Activated naive CD4-positive, alpha-beta T cell treated with anti-CD3 and anti-CD28 coated beads for 36 hours (primary cell): Measurements from ENCODE around the gene OSBP2. TPM values are rescaled to one million over a fixed set of nuclear protein-coding genes. Genes with fewer than 3 reads are reported as not detected.

ENCODE experiments used
- CTCF ChIA-PET: fragments of 350-600 bp; sonication (Branson Sonifier 250); formaldehyde crosslinking; loops from one replicate; lab custom pipeline; 2021; ENCODE audit warnings: antibody characterized with exemption; lab: Charles Lee
- DNase-seq: peaks from one replicate; pipeline ENCODE4 v3.0.0-alpha.2; 2020
- H3K27ac Mint-ChIP-seq: one replicate; pipeline ENCODE4 v1.8.0; 2021; ENCODE audit warnings: mild to moderate bottlenecking, mixed read lengths
- H3K27me3 Mint-ChIP-seq: one replicate; pipeline ENCODE4 v1.8.0; 2021; ENCODE audit warnings: low read depth, mixed read lengths
- H3K36me3 Mint-ChIP-seq: one replicate; pipeline ENCODE4 v1.8.0; 2021; ENCODE audit warnings: low read depth, mixed read lengths
- H3K4me1 Mint-ChIP-seq: one replicate; pipeline ENCODE4 v1.8.0; 2021; ENCODE audit warnings: low read depth, mixed read lengths
- H3K4me3 Mint-ChIP-seq: one replicate; pipeline ENCODE4 v1.8.0; 2021; ENCODE audit warnings: mild to moderate bottlenecking, moderate library complexity, mixed read lengths
- H3K9me3 Mint-ChIP-seq: one replicate; pipeline ENCODE4 v1.8.0; 2021; ENCODE audit warnings: mixed read lengths
- intact Hi-C: fragments of 100-400 bp; cut with micrococcal nuclease; formaldehyde crosslinking; loops from one replicate; pipeline ENCODE4 v1.15.1; 2023
- total RNA-seq, 2 experiments: library from RNA; stranded (reverse); gene quantifications; one replicate each; pipeline ENCODE4 v1.2.3, GENCODE V29; 2021

OSBP2 gene
- total RNA-seq = under 1 TPM; 0.81 to 0.89 TPM

GRCh38 chr22:30694640-30695350 is at the start of gene OSBP2:
Gene OSBP2, plus strand, starts transcription at chr22:30694874. Its CDS starts 36 bp downstream, at chr22:30694910.
- peak within 1 kb of the TSS; percentile 87 for H3K4me3 Mint-ChIP-seq
- DNase-seq = peak; percentile 28
- H3K27me3 Mint-ChIP-seq = peaks cover 12% of the 10 kb centered on the region
- peaks cover 11% of the 10 kb centered on the region for H3K4me1 Mint-ChIP-seq
- H3K36me3 Mint-ChIP-seq = no peaks in the 10 kb centered on the region
- intact Hi-C loops = loop anchor here (2.0 kb wide), 3 partner anchors 28 to 60 kb away; partner anchors contain the start of genes DUSP18 and SLC35E4
- H3K27ac Mint-ChIP-seq = no peak within 1 kb of the TSS
- CTCF ChIA-PET = interaction anchor here (1.1 to 1.4 kb wide), 2 partner anchors 60 to 225 kb away, joined by 3 to 5 read pairs; no protein-coding TSS in a partner anchor
- no peaks in the 10 kb centered on the region for H3K9me3 Mint-ChIP-seq

- H3K9me3 Mint-ChIP-seq = no peaks in the 10 kb centered on the region
- H3K27me3 Mint-ChIP-seq = no peaks in the 10 kb centered on the region
- CTCF ChIA-PET = interaction anchor here (0.5 kb wide), 2 partner anchors 21 to 47 kb away, joined by 3 to 4 read pairs; no protein-coding TSS in a partner anchor
- H3K27ac Mint-ChIP-seq = no peak overlapping the region
- intact Hi-C loops = loop anchor here (5.0 to 10.0 kb wide), 2 partner anchors 436 to 878 kb away; partner anchors contain the start of gene SMTN
- H3K4me3 Mint-ChIP-seq = no peak overlapping the region
- H3K4me1 Mint-ChIP-seq = peaks cover 42% of the 10 kb centered on the region
- H3K36me3 Mint-ChIP-seq = no peaks in the 10 kb centered on the region
- no peak for DNase-seq
These were observed 48.0 kb upstream of the OSBP2 start for GRCh38 chr22:30646518-30647160.

GRCh38 chr22:30647536-30647935 is 47.1 kb upstream of the OSBP2 start:
- no peak for DNase-seq
- Mint-ChIP-seq H3K36me3 (no peaks in the 10 kb centered on the region), H3K9me3 (no peaks in the 10 kb centered on the region), H3K27me3 (no peaks in the 10 kb centered on the region), H3K4me1 (peaks cover 41% of the 10 kb centered on the region), H3K4me3 (no peak overlapping the region), H3K27ac (no peak overlapping the region)
- CTCF ChIA-PET = no interaction called here
- intact Hi-C loops = loop anchor here (5.0 to 10.0 kb wide), 2 partner anchors 435 to 877 kb away; partner anchors contain the start of gene SMTN

GRCh38 chr22:30648825-30649224 is 45.8 kb upstream of the OSBP2 start:
- DNase-seq = no peak
- peaks cover 34% of the 10 kb centered on the region for H3K4me1 Mint-ChIP-seq
- no peaks in the 10 kb centered on the region for H3K36me3 Mint-ChIP-seq
- no peaks in the 10 kb centered on the region for H3K9me3 Mint-ChIP-seq
- intact Hi-C loops = loop anchor here (1.0 to 10.0 kb wide), 6 partner anchors 15 to 876 kb away; partner anchors contain the start of genes DUSP18 and SMTN
- H3K27me3 Mint-ChIP-seq = no peaks in the 10 kb centered on the region
- no peak overlapping the region for H3K4me3 Mint-ChIP-seq
- peak overlapping the region; percentile 75 for H3K27ac Mint-ChIP-seq
- CTCF ChIA-PET = interaction anchor here (0.6 to 2.2 kb wide), 5 partner anchors 11 to 272 kb away, joined by 4 to 23 read pairs (median 6); partner anchors contain the start of gene SLC35E4

- H3K27me3 Mint-ChIP-seq = no peaks in the 10 kb centered on the region
- no peaks in the 10 kb centered on the region for H3K9me3 Mint-ChIP-seq
- DNase-seq = peak; percentile 95
- peaks cover 1% of the 10 kb centered on the region for H3K36me3 Mint-ChIP-seq
- H3K4me3 Mint-ChIP-seq = no peak overlapping the region
- H3K27ac Mint-ChIP-seq = peak overlapping the region; percentile 75
- CTCF ChIA-PET = interaction anchor here (0.6 to 2.2 kb wide), 8 partner anchors 11 to 272 kb away, joined by 3 to 23 read pairs (median 4); partner anchors contain the start of gene SLC35E4
- peaks cover 28% of the 10 kb centered on the region for H3K4me1 Mint-ChIP-seq
- intact Hi-C loops = loop anchor here (1.0 to 10.0 kb wide), 6 partner anchors 15 to 875 kb away; partner anchors contain the start of genes DUSP18 and SMTN
These were observed 45.2 kb upstream of the OSBP2 start for GRCh38 chr22:30649430-30650007.

- no peaks in the 10 kb centered on the region for H3K27me3 Mint-ChIP-seq
- no peaks in the 10 kb centered on the region for H3K9me3 Mint-ChIP-seq
- DNase-seq = no peak
- peaks cover 5% of the 10 kb centered on the region for H3K36me3 Mint-ChIP-seq
- CTCF ChIA-PET = interaction anchor here (0.8 to 1.6 kb wide), 6 partner anchors 11 to 271 kb away, joined by 3 to 5 read pairs (median 4); no protein-coding TSS in a partner anchor
- peaks cover 22% of the 10 kb centered on the region for H3K4me1 Mint-ChIP-seq
- no peak overlapping the region for H3K4me3 Mint-ChIP-seq
- no peak overlapping the region for H3K27ac Mint-ChIP-seq
- intact Hi-C loops = no loop called here
These were observed 44.1 kb upstream of the OSBP2 start for GRCh38 chr22:30650508-30651116.

- CTCF ChIA-PET = no interaction called here
- H3K36me3 Mint-ChIP-seq = peaks cover 5% of the 10 kb centered on the region
- H3K27me3 Mint-ChIP-seq = no peaks in the 10 kb centered on the region
- H3K27ac Mint-ChIP-seq = no peak overlapping the region
- H3K4me1 Mint-ChIP-seq = peaks cover 22% of the 10 kb centered on the region
- H3K4me3 Mint-ChIP-seq = no peak overlapping the region
- intact Hi-C loops = no loop called here
- no peaks in the 10 kb centered on the region for H3K9me3 Mint-ChIP-seq
- no peak for DNase-seq
These were observed 41.8 kb upstream of the OSBP2 start for GRCh38 chr22:30652852-30653251.

GRCh38 chr22:30654361-30654760 is 40.3 kb upstream of the OSBP2 start:
- no peaks in the 10 kb centered on the region for H3K9me3 Mint-ChIP-seq
- CTCF ChIA-PET = no interaction called here
- peaks cover 6% of the 10 kb centered on the region for H3K36me3 Mint-ChIP-seq
- no peak overlapping the region for H3K4me3 Mint-ChIP-seq
- no peak for DNase-seq
- H3K27me3 Mint-ChIP-seq = no peaks in the 10 kb centered on the region
- intact Hi-C loops = no loop called here
- peaks cover 13% of the 10 kb centered on the region for H3K4me1 Mint-ChIP-seq
- H3K27ac Mint-ChIP-seq = no peak overlapping the region

- H3K27me3 Mint-ChIP-seq = no peaks in the 10 kb centered on the region
- H3K4me1 Mint-ChIP-seq = peaks cover 8% of the 10 kb centered on the region
- no peak overlapping the region for H3K27ac Mint-ChIP-seq
- no peak for DNase-seq
- no peak overlapping the region for H3K4me3 Mint-ChIP-seq
- intact Hi-C loops = no loop called here
- peaks cover 10% of the 10 kb centered on the region for H3K36me3 Mint-ChIP-seq
- CTCF ChIA-PET = no interaction called here
- no peaks in the 10 kb centered on the region for H3K9me3 Mint-ChIP-seq
These were observed 39.1 kb upstream of the OSBP2 start for GRCh38 chr22:30655532-30655931.

GRCh38 chr22:30662040-30662439 is 32.6 kb upstream of the OSBP2 start:
- intact Hi-C loops = no loop called here
- H3K36me3 Mint-ChIP-seq = peaks cover 19% of the 10 kb centered on the region
- DNase-seq = no peak
- H3K4me3 Mint-ChIP-seq = no peak overlapping the region
- peaks cover 13% of the 10 kb centered on the region for H3K4me1 Mint-ChIP-seq
- no peak overlapping the region for H3K27ac Mint-ChIP-seq
- no peaks in the 10 kb centered on the region for H3K27me3 Mint-ChIP-seq
- CTCF ChIA-PET = interaction anchor here (0.6 kb wide), 1 partner anchor 222 kb away, joined by 3 read pairs; no protein-coding TSS in a partner anchor
- no peaks in the 10 kb centered on the region for H3K9me3 Mint-ChIP-seq

GRCh38 chr22:30664798-30665197 is 29.9 kb upstream of the OSBP2 start:
- Mint-ChIP-seq H3K4me1 (peaks cover 19% of the 10 kb centered on the region), H3K27me3 (no peaks in the 10 kb centered on the region), H3K9me3 (no peaks in the 10 kb centered on the region), H3K27ac (no peak overlapping the region), H3K36me3 (peaks cover 17% of the 10 kb centered on the region), H3K4me3 (no peak overlapping the region)
- intact Hi-C loops = no loop called here
- no peak for DNase-seq
- CTCF ChIA-PET = interaction anchor here (1.0 kb wide), 1 partner anchor 90 kb away, joined by 4 read pairs; no protein-coding TSS in a partner anchor
